Calu3 (cell line): Measurements from ENCODE around the gene TUBGCP5. TPM values are rescaled to one million over a fixed set of nuclear protein-coding genes. Genes with fewer than 3 reads are reported as not detected.

Experiments
- BruUV-seq: library from RNA; stranded (reverse); fragments of 400-500 nt; replicated peaks from 2 replicates; lab custom pipeline; 2021; lab: Mats Ljungman, UMichigan
- CTCF ChIA-PET: fragments of 300-600 bp; sonication (Branson Sonifier 250); formaldehyde crosslinking; loops from one replicate; lab custom pipeline; 2022; ENCODE audit warnings: antibody characterized with exemption; lab: Charles Lee
- DNase-seq: peaks from one replicate; pipeline ENCODE4 v3.0.0; 2022
- H3K27ac Mint-ChIP-seq: one replicate; pipeline ENCODE4 v1.8.0; 2022; ENCODE audit warnings: mixed read lengths; ENCODE audit not compliant: unreplicated experiment
- H3K27me3 Mint-ChIP-seq: one replicate; pipeline ENCODE4 v1.8.0; 2022; ENCODE audit warnings: mixed read lengths; ENCODE audit not compliant: unreplicated experiment
- H3K36me3 Mint-ChIP-seq: one replicate; pipeline ENCODE4 v1.8.0; 2022; ENCODE audit warnings: mild to moderate bottlenecking, moderate library complexity, mixed read lengths; ENCODE audit not compliant: insufficient read depth, unreplicated experiment
- H3K4me1 Mint-ChIP-seq: one replicate; pipeline ENCODE4 v1.8.0; 2022; ENCODE audit warnings: mild to moderate bottlenecking, low read depth, mixed read lengths; ENCODE audit not compliant: unreplicated experiment
- H3K4me3 Mint-ChIP-seq: one replicate; pipeline ENCODE4 v1.8.0; 2022; ENCODE audit warnings: mild to moderate bottlenecking, low read depth, moderate library complexity, mixed read lengths; ENCODE audit not compliant: unreplicated experiment
- H3K9me3 Mint-ChIP-seq: one replicate; pipeline ENCODE4 v1.8.0; 2022; ENCODE audit warnings: low read depth, mixed read lengths; ENCODE audit not compliant: unreplicated experiment
- CTCF ChIP-seq: fragments of 200-600 bp; IDR thresholded peaks from one replicate; pipeline ENCODE4 v1.8.0; 2022; ENCODE audit warnings: antibody characterized with exemption; ENCODE audit not compliant: unreplicated experiment
- intact Hi-C: fragments of 100-400 bp; cut with micrococcal nuclease; formaldehyde crosslinking; loops from one replicate; pipeline ENCODE4 v1.10.0; 2022; ENCODE audit not compliant: unreplicated experiment
- total RNA-seq: library from RNA; stranded (reverse); gene quantifications from 2 replicates; pipeline ENCODE4 v1.2.3, GENCODE V29; 2022

TUBGCP5 gene
- total RNA-seq, 1 experiment from 2014 or later, result 6.8 TPM

GRCh38 chr15:23072633-23073032 is 33.3 kb upstream of the TUBGCP5 start:
- intact Hi-C loops, result no loop called here
- Mint-ChIP-seq H3K4me1 (no peaks in the 10 kb centered on the region), H3K9me3 (no peaks in the 10 kb centered on the region), H3K27me3 (peaks cover 36% of the 10 kb centered on the region), H3K4me3 (no peak overlapping the region), H3K36me3 (no peaks in the 10 kb centered on the region), H3K27ac (no peak overlapping the region)
- no peak for TF ChIP-seq CTCF
- no peak for DNase-seq
- CTCF ChIA-PET, result no interaction called here
- BruUV-seq, result no TSS peak

GRCh38 chr15:23069496-23070166 is 30.3 kb upstream of the TUBGCP5 start:
- DNase-seq, result no peak
- Mint-ChIP-seq H3K36me3 (no peaks in the 10 kb centered on the region), H3K27ac (no peak overlapping the region), H3K4me3 (no peak overlapping the region), H3K9me3 (no peaks in the 10 kb centered on the region), H3K4me1 (no peaks in the 10 kb centered on the region), H3K27me3 (peaks cover 26% of the 10 kb centered on the region)
- intact Hi-C loops, result no loop called here
- CTCF ChIA-PET, result no interaction called here
- TF ChIP-seq CTCF, result no peak
- BruUV-seq, result no TSS peak

DNA sequence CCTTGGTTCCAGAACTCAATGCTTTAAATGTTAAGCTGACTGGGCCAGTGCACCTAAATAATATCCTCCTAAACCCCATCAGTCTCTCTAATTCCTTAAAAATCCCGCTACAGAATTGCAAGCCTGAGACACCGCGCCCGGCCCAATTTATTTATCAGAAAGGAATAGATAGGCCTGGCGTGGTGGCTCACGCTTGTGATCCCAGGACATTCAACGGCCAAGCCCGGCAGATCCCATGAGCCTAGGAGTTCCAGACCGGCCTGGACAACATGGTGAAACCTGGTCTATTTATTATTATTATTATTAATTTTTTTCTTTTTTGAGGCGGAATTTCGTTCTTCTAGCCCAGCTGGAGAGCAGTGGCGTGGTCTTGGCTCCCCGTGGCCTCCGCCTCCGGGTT is 28.0 kb upstream of the TUBGCP5 start:
- intact Hi-C loops, result no loop called here
- no peak for TF ChIP-seq CTCF
- BruUV-seq, result no TSS peak
- peaks cover 14% of the 10 kb centered on the region for H3K27me3 Mint-ChIP-seq
- H3K36me3 Mint-ChIP-seq, result no peaks in the 10 kb centered on the region
- H3K4me1 Mint-ChIP-seq, result no peaks in the 10 kb centered on the region
- DNase-seq, result no peak
- no peak overlapping the region for H3K27ac Mint-ChIP-seq
- no peaks in the 10 kb centered on the region for H3K9me3 Mint-ChIP-seq
- H3K4me3 Mint-ChIP-seq, result no peak overlapping the region
- CTCF ChIA-PET, result no interaction called here

- H3K4me3 Mint-ChIP-seq, result no peak overlapping the region
- BruUV-seq, result no TSS peak
- no peak for DNase-seq
- H3K36me3 Mint-ChIP-seq, result no peaks in the 10 kb centered on the region
- no peaks in the 10 kb centered on the region for H3K9me3 Mint-ChIP-seq
- CTCF ChIA-PET, result no interaction called here
- intact Hi-C loops, result no loop called here
- H3K27me3 Mint-ChIP-seq, result peaks cover 3% of the 10 kb centered on the region
- no peak overlapping the region for H3K27ac Mint-ChIP-seq
- H3K4me1 Mint-ChIP-seq, result no peaks in the 10 kb centered on the region
- TF ChIP-seq CTCF, result no peak
Measured at GRCh38 chr15:23065836-23066235, 26.5 kb upstream of the TUBGCP5 start.
